ENCODE data around the gene TP53BP1. TPM values are rescaled to one million over a fixed set of nuclear protein-coding genes. Genes with fewer than 3 reads are reported as not detected.
A peak's percentile ranks its signal among the peaks of the same experiment; 100 is the strongest.

The TP53BP1 gene
- total and polyA plus RNA-seq, 2 of the 13 experiments (the other 11 are each of a cell fraction or from before 2014, with no cell fraction given) = 17.1 to 17.4 TPM

DNA sequence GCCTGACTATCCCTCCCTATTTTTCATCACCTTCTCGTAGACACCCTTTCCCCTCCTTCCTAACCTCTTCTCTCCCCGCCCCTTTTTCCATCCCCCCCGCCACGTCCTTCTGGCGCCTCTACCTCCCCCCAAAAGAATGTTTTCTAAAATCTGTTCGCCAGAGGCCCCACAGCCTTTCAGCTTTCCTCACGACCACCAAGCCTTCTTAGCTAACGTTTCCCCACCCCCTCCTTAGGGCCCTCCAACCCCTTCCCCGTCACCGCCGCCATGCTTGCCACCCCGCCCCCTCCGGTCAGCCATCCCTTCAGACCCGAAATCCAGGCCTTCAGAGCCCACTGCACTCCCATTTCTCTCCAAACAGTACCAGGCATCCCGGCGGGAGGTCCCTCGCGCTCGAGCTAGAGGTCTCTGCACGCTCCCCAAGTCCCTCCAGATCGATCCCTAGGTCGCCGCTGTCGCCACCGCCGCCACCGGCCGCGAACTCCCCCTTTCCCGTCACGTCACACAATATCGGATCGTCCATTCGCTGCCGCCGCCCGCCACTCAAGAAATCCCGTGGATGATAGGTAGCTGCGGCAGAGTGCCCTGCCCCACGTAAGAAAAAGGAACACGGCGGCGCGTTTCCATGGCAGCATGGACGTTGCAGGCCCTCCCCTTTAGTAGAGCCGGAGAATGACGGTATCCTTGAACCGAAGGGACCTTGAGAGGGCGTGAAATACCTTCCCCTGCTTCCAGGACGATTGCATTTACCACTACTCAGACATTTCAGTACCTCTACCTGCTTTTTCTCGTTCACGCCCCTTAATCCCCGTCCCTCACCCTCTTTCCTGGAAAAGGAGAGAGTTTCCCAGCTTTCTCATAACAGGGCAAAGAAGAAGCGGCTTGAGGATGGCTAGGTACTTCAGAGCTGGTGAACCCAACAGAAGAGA, at the start of gene TP53BP1 (continued):
- TF ChIP-seq ARNT2 (CRISPR knock-in tag; IDR thresholded peaks at IDR 0.05; ENCODE audit: low read depth) (0 out of 2 replicates have a peak, but pooled peaks have one; percentile 34), EEA1 (CRISPR knock-in tag; IDR thresholded peaks at IDR 0.05; ENCODE audit: borderline replicate concordance) (no peak), CHD2 (IDR thresholded peaks at IDR 0.05; ENCODE audit: low read depth, low read length) (no peak), ZNF124 (CRISPR knock-in tag; IDR thresholded peaks at IDR 0.05) (no peak), TBX2 (CRISPR knock-in tag; IDR thresholded peaks at IDR 0.05; ENCODE audit: borderline replicate concordance) (peak; percentile 62), TCF12 (IDR thresholded peaks at IDR 0.05) (no peak), TCF12 (CRISPR knock-in tag; IDR thresholded peaks at IDR 0.05) (no peak), THYN1 (CRISPR knock-in tag; IDR thresholded peaks at IDR 0.05; ENCODE audit: borderline replicate concordance, low read depth) (no peak), KLF16 (CRISPR knock-in tag; IDR thresholded peaks at IDR 0.05) (no peak; a peak in 1 of 4 replicates), KDM6A (CRISPR knock-in tag; IDR thresholded peaks at IDR 0.05; ENCODE audit: low read depth) (no peak), ZMAT3 (CRISPR knock-in tag; conservative IDR thresholded peaks at IDR 0.05) (no peak), ZNF224 (CRISPR knock-in tag; IDR thresholded peaks at IDR 0.05) (no peak), ZNF567 (CRISPR knock-in tag; IDR thresholded peaks at IDR 0.05; ENCODE audit: borderline replicate concordance) (no peak), ZNF619 (CRISPR knock-in tag; IDR thresholded peaks at IDR 0.05) (no peak), SP5 (CRISPR knock-in tag; IDR thresholded peaks at IDR 0.05; ENCODE audit: borderline replicate concordance, low read depth) (no peak), SAFB2 (CRISPR knock-in tag; IDR thresholded peaks at IDR 0.05; ENCODE audit: borderline replicate concordance, low read depth) (no peak), ZSCAN29 (CRISPR knock-in tag; conservative IDR thresholded peaks at IDR 0.05) (no peak), ZSCAN21 (CRISPR knock-in tag; IDR thresholded peaks at IDR 0.05; ENCODE audit: borderline replicate concordance) (no peak), ZNF501 (CRISPR knock-in tag; IDR thresholded peaks at IDR 0.05) (peak; percentile 82), ZNF354B (CRISPR knock-in tag; IDR thresholded peaks at IDR 0.05) (no peak), ZNF138 (CRISPR knock-in tag; IDR thresholded peaks at IDR 0.05; ENCODE audit: low read depth) (no peak)
- TF ChIP-seq, protein P1, sequence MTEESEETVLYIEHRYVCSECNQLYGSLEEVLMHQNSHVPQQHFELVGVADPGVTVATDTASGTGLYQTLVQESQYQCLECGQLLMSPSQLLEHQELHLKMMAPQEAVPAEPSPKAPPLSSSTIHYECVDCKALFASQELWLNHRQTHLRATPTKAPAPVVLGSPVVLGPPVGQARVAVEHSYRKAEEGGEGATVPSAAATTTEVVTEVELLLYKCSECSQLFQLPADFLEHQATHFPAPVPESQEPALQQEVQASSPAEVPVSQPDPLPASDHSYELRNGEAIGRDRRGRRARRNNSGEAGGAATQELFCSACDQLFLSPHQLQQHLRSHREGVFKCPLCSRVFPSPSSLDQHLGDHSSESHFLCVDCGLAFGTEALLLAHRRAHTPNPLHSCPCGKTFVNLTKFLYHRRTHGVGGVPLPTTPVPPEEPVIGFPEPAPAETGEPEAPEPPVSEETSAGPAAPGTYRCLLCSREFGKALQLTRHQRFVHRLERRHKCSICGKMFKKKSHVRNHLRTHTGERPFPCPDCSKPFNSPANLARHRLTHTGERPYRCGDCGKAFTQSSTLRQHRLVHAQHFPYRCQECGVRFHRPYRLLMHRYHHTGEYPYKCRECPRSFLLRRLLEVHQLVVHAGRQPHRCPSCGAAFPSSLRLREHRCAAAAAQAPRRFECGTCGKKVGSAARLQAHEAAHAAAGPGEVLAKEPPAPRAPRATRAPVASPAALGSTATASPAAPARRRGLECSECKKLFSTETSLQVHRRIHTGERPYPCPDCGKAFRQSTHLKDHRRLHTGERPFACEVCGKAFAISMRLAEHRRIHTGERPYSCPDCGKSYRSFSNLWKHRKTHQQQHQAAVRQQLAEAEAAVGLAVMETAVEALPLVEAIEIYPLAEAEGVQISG (CRISPR knock-in tag; IDR thresholded peaks at IDR 0.05) = no peak
- TF ChIP-seq, protein P2, sequence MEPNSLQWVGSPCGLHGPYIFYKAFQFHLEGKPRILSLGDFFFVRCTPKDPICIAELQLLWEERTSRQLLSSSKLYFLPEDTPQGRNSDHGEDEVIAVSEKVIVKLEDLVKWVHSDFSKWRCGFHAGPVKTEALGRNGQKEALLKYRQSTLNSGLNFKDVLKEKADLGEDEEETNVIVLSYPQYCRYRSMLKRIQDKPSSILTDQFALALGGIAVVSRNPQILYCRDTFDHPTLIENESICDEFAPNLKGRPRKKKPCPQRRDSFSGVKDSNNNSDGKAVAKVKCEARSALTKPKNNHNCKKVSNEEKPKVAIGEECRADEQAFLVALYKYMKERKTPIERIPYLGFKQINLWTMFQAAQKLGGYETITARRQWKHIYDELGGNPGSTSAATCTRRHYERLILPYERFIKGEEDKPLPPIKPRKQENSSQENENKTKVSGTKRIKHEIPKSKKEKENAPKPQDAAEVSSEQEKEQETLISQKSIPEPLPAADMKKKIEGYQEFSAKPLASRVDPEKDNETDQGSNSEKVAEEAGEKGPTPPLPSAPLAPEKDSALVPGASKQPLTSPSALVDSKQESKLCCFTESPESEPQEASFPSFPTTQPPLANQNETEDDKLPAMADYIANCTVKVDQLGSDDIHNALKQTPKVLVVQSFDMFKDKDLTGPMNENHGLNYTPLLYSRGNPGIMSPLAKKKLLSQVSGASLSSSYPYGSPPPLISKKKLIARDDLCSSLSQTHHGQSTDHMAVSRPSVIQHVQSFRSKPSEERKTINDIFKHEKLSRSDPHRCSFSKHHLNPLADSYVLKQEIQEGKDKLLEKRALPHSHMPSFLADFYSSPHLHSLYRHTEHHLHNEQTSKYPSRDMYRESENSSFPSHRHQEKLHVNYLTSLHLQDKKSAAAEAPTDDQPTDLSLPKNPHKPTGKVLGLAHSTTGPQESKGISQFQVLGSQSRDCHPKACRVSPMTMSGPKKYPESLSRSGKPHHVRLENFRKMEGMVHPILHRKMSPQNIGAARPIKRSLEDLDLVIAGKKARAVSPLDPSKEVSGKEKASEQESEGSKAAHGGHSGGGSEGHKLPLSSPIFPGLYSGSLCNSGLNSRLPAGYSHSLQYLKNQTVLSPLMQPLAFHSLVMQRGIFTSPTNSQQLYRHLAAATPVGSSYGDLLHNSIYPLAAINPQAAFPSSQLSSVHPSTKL (CRISPR knock-in tag; IDR thresholded peaks at IDR 0.05) = 0 out of 2 replicates have a peak, but pooled peaks have one; percentile 34
- TF ChIP-seq, protein P3, sequence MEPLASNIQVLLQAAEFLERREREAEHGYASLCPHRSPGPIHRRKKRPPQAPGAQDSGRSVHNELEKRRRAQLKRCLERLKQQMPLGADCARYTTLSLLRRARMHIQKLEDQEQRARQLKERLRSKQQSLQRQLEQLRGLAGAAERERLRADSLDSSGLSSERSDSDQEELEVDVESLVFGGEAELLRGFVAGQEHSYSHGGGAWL (CRISPR knock-in tag; IDR thresholded peaks at IDR 0.05) = no peak

All from HepG2 (cell line).